Measurements from ENCODE around the gene WSB1.

WSB1 gene

GRCh38 chr17:27343977-27344607, 50.2 kb downstream of the WSB1 start:
- peak; percentile 65 for ATAC-seq
- TF ChIP-seq OSR1 (CRISPR knock-in tag; IDR thresholded peaks at IDR 0.05), result no peak
- no peak for TF ChIP-seq ARNTL (CRISPR knock-in tag; IDR thresholded peaks at IDR 0.05; ENCODE audit: borderline replicate concordance, low read depth)
- no peak for TF ChIP-seq ZNF8 (CRISPR knock-in tag; IDR thresholded peaks at IDR 0.05)
- TF ChIP-seq, protein P1, sequence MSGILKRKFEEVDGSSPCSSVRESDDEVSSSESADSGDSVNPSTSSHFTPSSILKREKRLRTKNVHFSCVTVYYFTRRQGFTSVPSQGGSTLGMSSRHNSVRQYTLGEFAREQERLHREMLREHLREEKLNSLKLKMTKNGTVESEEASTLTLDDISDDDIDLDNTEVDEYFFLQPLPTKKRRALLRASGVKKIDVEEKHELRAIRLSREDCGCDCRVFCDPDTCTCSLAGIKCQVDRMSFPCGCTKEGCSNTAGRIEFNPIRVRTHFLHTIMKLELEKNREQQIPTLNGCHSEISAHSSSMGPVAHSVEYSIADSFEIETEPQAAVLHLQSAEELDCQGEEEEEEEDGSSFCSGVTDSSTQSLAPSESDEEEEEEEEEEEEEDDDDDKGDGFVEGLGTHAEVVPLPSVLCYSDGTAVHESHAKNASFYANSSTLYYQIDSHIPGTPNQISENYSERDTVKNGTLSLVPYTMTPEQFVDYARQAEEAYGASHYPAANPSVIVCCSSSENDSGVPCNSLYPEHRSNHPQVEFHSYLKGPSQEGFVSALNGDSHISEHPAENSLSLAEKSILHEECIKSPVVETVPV (CRISPR knock-in tag; IDR thresholded peaks at IDR 0.05), result no peak
- TF ChIP-seq, protein P2, sequence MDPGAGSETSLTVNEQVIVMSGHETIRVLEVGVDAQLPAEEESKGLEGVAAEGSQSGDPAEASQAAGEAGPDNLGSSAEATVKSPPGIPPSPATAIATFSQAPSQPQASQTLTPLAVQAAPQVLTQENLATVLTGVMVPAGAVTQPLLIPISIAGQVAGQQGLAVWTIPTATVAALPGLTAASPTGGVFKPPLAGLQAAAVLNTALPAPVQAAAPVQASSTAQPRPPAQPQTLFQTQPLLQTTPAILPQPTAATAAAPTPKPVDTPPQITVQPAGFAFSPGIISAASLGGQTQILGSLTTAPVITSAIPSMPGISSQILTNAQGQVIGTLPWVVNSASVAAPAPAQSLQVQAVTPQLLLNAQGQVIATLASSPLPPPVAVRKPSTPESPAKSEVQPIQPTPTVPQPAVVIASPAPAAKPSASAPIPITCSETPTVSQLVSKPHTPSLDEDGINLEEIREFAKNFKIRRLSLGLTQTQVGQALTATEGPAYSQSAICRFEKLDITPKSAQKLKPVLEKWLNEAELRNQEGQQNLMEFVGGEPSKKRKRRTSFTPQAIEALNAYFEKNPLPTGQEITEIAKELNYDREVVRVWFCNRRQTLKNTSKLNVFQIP (CRISPR knock-in tag; IDR thresholded peaks at IDR 0.05; ENCODE audit: borderline replicate concordance, low read depth), result no peak
- no peak for TF ChIP-seq GLIS3 (CRISPR knock-in tag; IDR thresholded peaks at IDR 0.05)

- TF ChIP-seq, protein P1 (CRISPR knock-in tag; IDR thresholded peaks at IDR 0.05), result no peak
- TF ChIP-seq GLIS3 (CRISPR knock-in tag; IDR thresholded peaks at IDR 0.05) (no peak), CSDC2 (CRISPR knock-in tag; IDR thresholded peaks at IDR 0.05) (no peak), ZNF70 (CRISPR knock-in tag; IDR thresholded peaks at IDR 0.05) (no peak), ISL1 (CRISPR knock-in tag; IDR thresholded peaks at IDR 0.05) (no peak), ZNF565 (CRISPR knock-in tag; conservative IDR thresholded peaks at IDR 0.05; ENCODE audit: low read depth) (no peak), TOX (CRISPR knock-in tag; IDR thresholded peaks at IDR 0.05; ENCODE audit: borderline replicate concordance) (no peak), BACH2 (CRISPR knock-in tag; IDR thresholded peaks at IDR 0.05; ENCODE audit: borderline replicate concordance) (no peak), PPARA (CRISPR knock-in tag; IDR thresholded peaks at IDR 0.05; ENCODE audit: borderline replicate concordance) (no peak), RARB (CRISPR knock-in tag; IDR thresholded peaks at IDR 0.05) (no peak), OSR1 (CRISPR knock-in tag; IDR thresholded peaks at IDR 0.05) (no peak), ZFP30 (CRISPR knock-in tag; IDR thresholded peaks at IDR 0.05) (no peak), ARNTL (CRISPR knock-in tag; IDR thresholded peaks at IDR 0.05; ENCODE audit: borderline replicate concordance, low read depth) (no peak), ZNF8 (CRISPR knock-in tag; IDR thresholded peaks at IDR 0.05) (no peak), SNAI2 (CRISPR knock-in tag; IDR thresholded peaks at IDR 0.05) (no peak)
- TF ChIP-seq, protein P2 (CRISPR knock-in tag; IDR thresholded peaks at IDR 0.05; ENCODE audit: borderline replicate concordance, low read depth), result no peak
- TF ChIP-seq, protein P3, sequence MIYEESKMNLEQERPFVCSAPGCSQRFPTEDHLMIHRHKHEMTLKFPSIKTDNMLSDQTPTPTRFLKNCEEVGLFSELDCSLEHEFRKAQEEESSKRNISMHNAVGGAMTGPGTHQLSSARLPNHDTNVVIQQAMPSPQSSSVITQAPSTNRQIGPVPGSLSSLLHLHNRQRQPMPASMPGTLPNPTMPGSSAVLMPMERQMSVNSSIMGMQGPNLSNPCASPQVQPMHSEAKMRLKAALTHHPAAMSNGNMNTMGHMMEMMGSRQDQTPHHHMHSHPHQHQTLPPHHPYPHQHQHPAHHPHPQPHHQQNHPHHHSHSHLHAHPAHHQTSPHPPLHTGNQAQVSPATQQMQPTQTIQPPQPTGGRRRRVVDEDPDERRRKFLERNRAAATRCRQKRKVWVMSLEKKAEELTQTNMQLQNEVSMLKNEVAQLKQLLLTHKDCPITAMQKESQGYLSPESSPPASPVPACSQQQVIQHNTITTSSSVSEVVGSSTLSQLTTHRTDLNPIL (CRISPR knock-in tag; IDR thresholded peaks at IDR 0.05; ENCODE audit: low read depth), result no peak
- TF ChIP-seq, protein P4, sequence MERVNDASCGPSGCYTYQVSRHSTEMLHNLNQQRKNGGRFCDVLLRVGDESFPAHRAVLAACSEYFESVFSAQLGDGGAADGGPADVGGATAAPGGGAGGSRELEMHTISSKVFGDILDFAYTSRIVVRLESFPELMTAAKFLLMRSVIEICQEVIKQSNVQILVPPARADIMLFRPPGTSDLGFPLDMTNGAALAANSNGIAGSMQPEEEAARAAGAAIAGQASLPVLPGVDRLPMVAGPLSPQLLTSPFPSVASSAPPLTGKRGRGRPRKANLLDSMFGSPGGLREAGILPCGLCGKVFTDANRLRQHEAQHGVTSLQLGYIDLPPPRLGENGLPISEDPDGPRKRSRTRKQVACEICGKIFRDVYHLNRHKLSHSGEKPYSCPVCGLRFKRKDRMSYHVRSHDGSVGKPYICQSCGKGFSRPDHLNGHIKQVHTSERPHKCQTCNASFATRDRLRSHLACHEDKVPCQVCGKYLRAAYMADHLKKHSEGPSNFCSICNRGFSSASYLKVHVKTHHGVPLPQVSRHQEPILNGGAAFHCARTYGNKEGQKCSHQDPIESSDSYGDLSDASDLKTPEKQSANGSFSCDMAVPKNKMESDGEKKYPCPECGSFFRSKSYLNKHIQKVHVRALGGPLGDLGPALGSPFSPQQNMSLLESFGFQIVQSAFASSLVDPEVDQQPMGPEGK (CRISPR knock-in tag; IDR thresholded peaks at IDR 0.05; ENCODE audit: borderline replicate concordance), result no peak
- ATAC-seq, result no peak
Measured at GRCh38 chr17:27345141-27345904, 51.4 kb downstream of the WSB1 start.
